HG02973 (cell line): ENCODE results near the gene OR2T29.
A peak's percentile ranks its signal among the peaks of the same experiment; 100 is the strongest.
"Not testable (repeated sequence)": the region's sequence is repeated elsewhere in the genome, so short reads cannot be mapped to it uniquely, and the experiment has no call there.

Experiments
- ATAC-seq: cut with Tn5 transposase; IDR thresholded peaks from one replicate; pipeline ENCODE4 v1.9.1; 2021; ENCODE audit warnings: moderate library complexity; ENCODE audit not compliant: unreplicated experiment

Gene OR2T29

GRCh38 chr1:248562672-248563071 lies at the start of gene OR2T29:
TSS of gene OR2T29 (minus strand) at chr1:248562772. CDS start at chr1:248559491, 3,281 bp downstream.
- not testable (repeated sequence) for ATAC-seq

GRCh38 chr1:248611883-248612414 lies 49.4 kb upstream of the OR2T29 start:
- ATAC-seq, result no peak

- ATAC-seq, result no peak
Measured at GRCh38 chr1:248610301-248610700, 47.7 kb upstream of the OR2T29 start.

GRCh38 chr1:248599396-248599795 lies 36.8 kb upstream of the OR2T29 start:
- ATAC-seq, result no peak

GRCh38 chr1:248597589-248597988 lies 35.0 kb upstream of the OR2T29 start, which contains the start of gene OR2T10:
TSS of gene OR2T10 (minus strand) at chr1:248597700. CDS start at chr1:248593768, 3,932 bp downstream.
- ATAC-seq, result no peak

GRCh38 chr1:248596615-248597014 lies 34.0 kb upstream of the OR2T29 start:
- ATAC-seq, result no peak

- no peak for ATAC-seq
Measured at GRCh38 chr1:248593226-248593625, 30.7 kb upstream of the OR2T29 start.

- ATAC-seq, result no peak
Measured at GRCh38 chr1:248592655-248593054, 30.1 kb upstream of the OR2T29 start.

GRCh38 chr1:248590055-248590454 lies 27.5 kb upstream of the OR2T29 start:
- ATAC-seq, result no peak

- no peak for ATAC-seq
Measured at GRCh38 chr1:248589334-248589733, 26.8 kb upstream of the OR2T29 start.

GRCh38 chr1:248585266-248585665 lies 22.7 kb upstream of the OR2T29 start:
- no peak for ATAC-seq

- ATAC-seq, result no peak
Measured at GRCh38 chr1:248576260-248576980, 13.8 kb upstream of the OR2T29 start.

GRCh38 chr1:248574657-248575056 lies 12.1 kb upstream of the OR2T29 start, which contains the start of gene OR2T34:
TSS of gene OR2T34 (minus strand) at chr1:248574757. CDS start at chr1:248574757, 0 bp downstream.
- not testable (repeated sequence) for ATAC-seq

GRCh38 chr1:248573856-248574255 lies 11.3 kb upstream of the OR2T29 start:
- not testable (repeated sequence) for ATAC-seq

- not testable (repeated sequence) for ATAC-seq
Measured at GRCh38 chr1:248572049-248572448, 9.5 kb upstream of the OR2T29 start.

GRCh38 chr1:248570811-248571210 lies 8.2 kb upstream of the OR2T29 start:
- ATAC-seq, result not testable (repeated sequence)

GRCh38 chr1:248569049-248569448 lies 6.5 kb upstream of the OR2T29 start:
- ATAC-seq, result not testable (repeated sequence)

GRCh38 chr1:248565530-248566373 lies 3.2 kb upstream of the OR2T29 start:
- ATAC-seq, result peak; percentile 36

GRCh38 chr1:248551027-248551426 lies 11.5 kb downstream of the OR2T29 start:
- ATAC-seq, result not testable (repeated sequence)

- ATAC-seq, result not testable (repeated sequence)
Measured at GRCh38 chr1:248547383-248547782, 15.2 kb downstream of the OR2T29 start.

- not testable (repeated sequence) for ATAC-seq
Measured at GRCh38 chr1:248537449-248537848, 25.1 kb downstream of the OR2T29 start.
